Measurements from ENCODE around the gene DGKI. TPM values are rescaled to one million over a fixed set of nuclear protein-coding genes. Genes with fewer than 3 reads are reported as not detected.
A peak's percentile ranks its signal among the peaks of the same experiment; 100 is the strongest.

The DGKI gene
- total RNA-seq, 4 donors from 2014 or later: 0.66 to 2.9 (median 1.7) TPM

GRCh38 chr7:137404660-137405317 lies 442.0 kb downstream of the DGKI start:
- no peaks in the 10 kb centered on the region for H3K36me3 ChIP-seq
- no peaks in the 10 kb centered on the region for H3K27me3 ChIP-seq
- no peaks in the 10 kb centered on the region for H3K9me3 ChIP-seq
- H3K4me1 ChIP-seq: no peaks in the 10 kb centered on the region
- peak; percentile 82 for DNase-seq (ENCODE audit: extremely low spot score)
- WGBS: 90% methylated on average over 5 of the region's 5 CpGs
- H3K27ac ChIP-seq (replicated peaks in 1 of 4): no peak overlapping the region
- no peak overlapping the region for H3K4me3 ChIP-seq
- intact Hi-C loops (cut with DNase I): no loop called here
- TF ChIP-seq POLR2A (IDR thresholded peaks at IDR 0.05; ENCODE audit: low read depth): no peak
- TF ChIP-seq, protein P1, sequence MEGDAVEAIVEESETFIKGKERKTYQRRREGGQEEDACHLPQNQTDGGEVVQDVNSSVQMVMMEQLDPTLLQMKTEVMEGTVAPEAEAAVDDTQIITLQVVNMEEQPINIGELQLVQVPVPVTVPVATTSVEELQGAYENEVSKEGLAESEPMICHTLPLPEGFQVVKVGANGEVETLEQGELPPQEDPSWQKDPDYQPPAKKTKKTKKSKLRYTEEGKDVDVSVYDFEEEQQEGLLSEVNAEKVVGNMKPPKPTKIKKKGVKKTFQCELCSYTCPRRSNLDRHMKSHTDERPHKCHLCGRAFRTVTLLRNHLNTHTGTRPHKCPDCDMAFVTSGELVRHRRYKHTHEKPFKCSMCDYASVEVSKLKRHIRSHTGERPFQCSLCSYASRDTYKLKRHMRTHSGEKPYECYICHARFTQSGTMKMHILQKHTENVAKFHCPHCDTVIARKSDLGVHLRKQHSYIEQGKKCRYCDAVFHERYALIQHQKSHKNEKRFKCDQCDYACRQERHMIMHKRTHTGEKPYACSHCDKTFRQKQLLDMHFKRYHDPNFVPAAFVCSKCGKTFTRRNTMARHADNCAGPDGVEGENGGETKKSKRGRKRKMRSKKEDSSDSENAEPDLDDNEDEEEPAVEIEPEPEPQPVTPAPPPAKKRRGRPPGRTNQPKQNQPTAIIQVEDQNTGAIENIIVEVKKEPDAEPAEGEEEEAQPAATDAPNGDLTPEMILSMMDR (IDR thresholded peaks at IDR 0.05): no peak
- no peak for TF ChIP-seq POLR2AphosphoS5 (IDR thresholded peaks at IDR 0.05)
- TF ChIP-seq EP300 (IDR thresholded peaks at IDR 0.05): no peak

- peak; percentile 83 for DNase-seq (ENCODE audit: extremely low spot score)
- no peaks in the 10 kb centered on the region for H3K36me3 ChIP-seq
- no peak overlapping the region for H3K27ac ChIP-seq (replicated peaks in 1 of 4)
- H3K4me3 ChIP-seq: no peak overlapping the region
- H3K27me3 ChIP-seq: no peaks in the 10 kb centered on the region
- H3K9me3 ChIP-seq: no peaks in the 10 kb centered on the region
- WGBS: 81% methylated on average over 2 of the region's 2 CpGs
- H3K4me1 ChIP-seq: no peaks in the 10 kb centered on the region
- no peak for TF ChIP-seq POLR2A (IDR thresholded peaks at IDR 0.05; ENCODE audit: low read depth)
- no peak for TF ChIP-seq POLR2AphosphoS5 (IDR thresholded peaks at IDR 0.05)
- no peak for TF ChIP-seq EP300 (IDR thresholded peaks at IDR 0.05)
- TF ChIP-seq, protein P1 (IDR thresholded peaks at IDR 0.05): no peak
- intact Hi-C loops (cut with DNase I): no loop called here
These were observed 443.4 kb downstream of the DGKI start for GRCh38 chr7:137403353-137403695.

- DNase-seq (ENCODE audit: extremely low spot score): peak; percentile 37
- no peak overlapping the region for H3K27ac ChIP-seq (replicated peaks in 1 of 4)
- H3K9me3 ChIP-seq: no peaks in the 10 kb centered on the region
- H3K4me1 ChIP-seq: no peaks in the 10 kb centered on the region
- intact Hi-C loops (cut with DNase I): no loop called here
- WGBS: 62% methylated on average over 10 of the region's 10 CpGs
- no peak for TF ChIP-seq EP300 (IDR thresholded peaks at IDR 0.05)
- no peak for TF ChIP-seq POLR2AphosphoS5 (IDR thresholded peaks at IDR 0.05)
- TF ChIP-seq POLR2A (IDR thresholded peaks at IDR 0.05; ENCODE audit: low read depth): no peak
- TF ChIP-seq, protein P1 (IDR thresholded peaks at IDR 0.05): no peak
- H3K27me3 ChIP-seq: no peaks in the 10 kb centered on the region
- no peaks in the 10 kb centered on the region for H3K36me3 ChIP-seq
- no peak overlapping the region for H3K4me3 ChIP-seq
These were observed 444.0 kb downstream of the DGKI start for GRCh38 chr7:137402536-137403352.

DNA sequence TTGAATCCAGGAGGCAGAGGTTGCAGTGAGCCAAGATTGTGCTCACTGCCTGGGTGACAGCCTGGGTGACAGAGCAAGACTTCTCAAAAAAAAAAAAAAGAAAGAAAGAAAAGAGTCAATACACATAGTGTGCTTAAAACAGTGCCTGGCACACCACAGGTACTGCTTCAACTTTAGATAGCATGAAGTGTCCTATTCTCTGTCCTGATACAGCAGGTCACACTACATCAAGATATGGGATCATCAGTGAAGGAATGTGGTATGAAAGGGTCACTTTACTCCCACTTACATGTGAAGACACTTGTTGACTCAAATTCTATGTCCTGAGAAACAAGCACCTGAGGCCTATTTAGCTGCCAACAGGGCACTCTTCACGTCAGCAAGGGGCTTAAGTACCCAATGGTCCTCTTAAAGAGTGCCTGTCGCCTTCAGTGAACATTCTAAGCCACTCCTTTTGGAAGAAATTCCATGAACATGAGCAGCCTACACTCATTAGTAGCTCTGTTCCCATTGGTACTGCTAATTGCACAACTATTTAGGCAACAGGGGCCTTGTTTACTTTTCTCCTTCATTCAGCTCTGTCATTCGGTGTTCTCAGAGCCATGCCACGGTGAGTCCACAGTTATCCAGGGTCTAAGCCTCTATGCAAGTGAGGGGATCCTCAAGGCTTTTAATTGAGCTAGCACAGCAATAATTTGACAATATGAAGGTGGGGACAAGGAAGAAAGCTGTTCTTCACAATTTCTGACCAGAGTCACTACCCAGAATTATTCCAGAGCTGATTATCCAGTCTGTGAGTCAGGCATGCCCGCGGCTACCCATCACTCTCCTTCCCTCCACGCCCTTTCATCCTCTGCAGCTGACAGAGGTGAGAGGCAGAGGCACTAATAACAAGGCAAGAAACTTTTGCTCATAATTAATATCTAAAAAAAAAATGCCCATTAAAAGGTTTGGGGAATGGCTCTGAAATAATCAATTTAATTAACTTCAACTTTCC lies 446.6 kb downstream of the DGKI start:
- no peaks in the 10 kb centered on the region for H3K4me1 ChIP-seq
- no peaks in the 10 kb centered on the region for H3K27me3 ChIP-seq
- WGBS: 73% methylated on average over 7 of the region's 7 CpGs
- no peaks in the 10 kb centered on the region for H3K36me3 ChIP-seq
- no peak for TF ChIP-seq POLR2AphosphoS5 (IDR thresholded peaks at IDR 0.05)
- no peak for TF ChIP-seq EP300 (IDR thresholded peaks at IDR 0.05)
- no peak for TF ChIP-seq POLR2A (IDR thresholded peaks at IDR 0.05; ENCODE audit: low read depth)
- TF ChIP-seq, protein P1 (IDR thresholded peaks at IDR 0.05): no peak
- H3K27ac ChIP-seq (replicated peaks in 1 of 4): no peak overlapping the region
- H3K4me3 ChIP-seq: no peak overlapping the region
- intact Hi-C loops (cut with DNase I): no loop called here
- DNase-seq (ENCODE audit: extremely low spot score): no peak
- H3K9me3 ChIP-seq: no peaks in the 10 kb centered on the region
